T-helper 2 cell treated with Interferon-gamma antibody and Interleukin-4, amounts not matched to agents 5 μg/mL and 100 μg/mL, for 36 hours (primary cell): ENCODE results near the gene GAS7.
"Not testable (repeated sequence)": the region's sequence is repeated elsewhere in the genome, so short reads cannot be mapped to it uniquely, and the experiment has no call there.

Source experiments
- DNase-seq: peaks from one replicate; pipeline ENCODE4 v3.0.0; 2021; ENCODE audit warnings: low spot score
- H3K27ac Mint-ChIP-seq: one replicate; pipeline ENCODE4 v1.8.0; 2021; ENCODE audit warnings: mild to moderate bottlenecking, mixed read lengths
- H3K27me3 Mint-ChIP-seq: one replicate; pipeline ENCODE4 v1.8.0; 2021; ENCODE audit warnings: low read depth, mixed read lengths
- H3K36me3 Mint-ChIP-seq: one replicate; pipeline ENCODE4 v1.8.0; 2021; ENCODE audit warnings: low read depth, mixed read lengths
- H3K4me1 Mint-ChIP-seq: one replicate; pipeline ENCODE4 v1.8.0; 2021; ENCODE audit warnings: low read depth, mixed read lengths
- H3K4me3 Mint-ChIP-seq: one replicate; pipeline ENCODE4 v1.8.0; 2022; ENCODE audit warnings: mild to moderate bottlenecking, moderate library complexity, mixed read lengths
- H3K9me3 Mint-ChIP-seq: one replicate; pipeline ENCODE4 v1.8.0; 2021; ENCODE audit warnings: mixed read lengths

GAS7 gene

DNA sequence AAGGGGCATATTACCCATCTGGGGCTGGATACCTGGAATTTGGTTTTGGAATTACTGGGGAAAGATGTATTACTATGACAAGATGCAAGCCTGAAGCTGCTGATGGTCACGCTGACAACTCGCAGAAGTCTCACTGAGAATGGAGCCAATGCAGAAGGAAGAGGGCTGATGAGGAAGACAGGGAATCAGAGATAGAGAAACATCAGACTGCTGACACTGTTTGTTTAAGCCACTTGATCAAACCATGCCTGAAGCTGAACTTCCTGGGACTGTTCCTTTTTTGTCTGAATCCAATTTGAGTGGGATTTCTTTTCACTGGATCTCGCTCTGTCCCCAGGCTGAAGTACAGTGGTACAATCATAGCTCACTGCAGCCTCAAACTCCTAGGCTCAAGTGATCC lies 133.9 kb downstream of the GAS7 start:
- no peak overlapping the region for H3K27ac Mint-ChIP-seq
- DNase-seq: no peak
- H3K36me3 Mint-ChIP-seq: no peaks in the 10 kb centered on the region
- H3K27me3 Mint-ChIP-seq: no peaks in the 10 kb centered on the region
- no peaks in the 10 kb centered on the region for H3K4me1 Mint-ChIP-seq
- H3K4me3 Mint-ChIP-seq: no peak overlapping the region
- peaks cover 8% of the 10 kb centered on the region for H3K9me3 Mint-ChIP-seq

DNA sequence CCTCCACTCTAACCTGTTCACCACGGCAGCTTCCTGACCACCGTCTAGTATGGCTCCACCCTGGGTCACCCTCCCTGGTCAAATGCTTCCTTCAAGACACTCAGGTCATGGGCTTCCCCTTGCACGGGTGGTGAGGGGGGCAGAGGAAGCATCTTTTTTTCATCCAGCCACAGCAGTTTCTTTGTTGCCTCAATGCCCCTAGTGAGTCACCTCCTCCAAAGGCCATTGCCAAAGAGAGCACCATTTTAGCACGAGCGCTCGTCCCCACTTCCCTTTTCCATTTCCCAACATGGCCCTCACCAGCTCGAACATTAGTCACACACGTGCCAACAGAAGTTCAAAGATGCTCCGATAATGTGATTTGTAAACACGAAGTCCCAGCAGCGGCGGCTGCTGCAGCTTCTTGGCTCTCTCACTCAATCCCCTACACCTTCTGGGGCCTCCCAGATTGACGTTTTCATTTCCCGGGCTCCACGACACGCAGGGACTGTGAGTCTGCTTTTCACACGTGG lies 134.6 kb downstream of the GAS7 start:
- H3K27ac Mint-ChIP-seq: no peak overlapping the region
- H3K36me3 Mint-ChIP-seq: no peaks in the 10 kb centered on the region
- no peaks in the 10 kb centered on the region for H3K4me1 Mint-ChIP-seq
- no peaks in the 10 kb centered on the region for H3K27me3 Mint-ChIP-seq
- peaks cover 8% of the 10 kb centered on the region for H3K9me3 Mint-ChIP-seq
- DNase-seq: no peak
- no peak overlapping the region for H3K4me3 Mint-ChIP-seq

DNA sequence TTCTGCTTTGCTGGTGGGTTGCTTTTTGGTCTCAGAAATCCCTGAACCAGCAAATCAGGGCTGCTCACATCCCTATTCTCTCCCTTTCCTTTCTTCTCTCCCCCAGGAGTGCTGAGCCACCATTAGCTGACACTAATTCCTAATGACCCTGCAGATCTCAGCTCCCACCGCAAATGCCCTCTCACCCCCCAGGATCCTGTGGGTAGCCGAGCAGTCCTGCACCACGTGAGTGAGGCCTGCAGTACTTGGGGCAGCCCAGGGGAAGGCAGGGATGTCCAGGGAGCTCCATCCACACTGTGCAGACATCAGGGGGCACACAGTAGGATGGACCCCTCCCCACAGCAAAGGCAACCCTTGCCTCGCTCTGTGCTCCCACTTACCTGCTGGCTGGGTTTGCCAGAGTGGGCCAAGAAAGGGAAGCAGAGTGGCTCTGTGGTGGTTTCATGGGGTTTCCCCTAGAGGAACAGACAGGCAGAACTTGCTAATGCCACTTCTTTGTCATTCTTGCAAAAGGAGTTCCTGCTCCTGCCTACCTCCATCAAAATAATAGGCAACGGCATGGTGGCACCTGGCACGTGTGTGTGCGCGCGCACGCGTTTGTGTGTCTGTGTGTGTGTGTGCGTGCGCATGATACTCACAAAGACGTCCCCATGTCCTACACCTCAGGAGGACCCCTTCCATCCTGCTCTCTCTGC lies 135.6 kb downstream of the GAS7 start:
- Mint-ChIP-seq H3K4me1 (no peaks in the 10 kb centered on the region), H3K36me3 (no peaks in the 10 kb centered on the region), H3K27ac (no peak overlapping the region), H3K4me3 (no peak overlapping the region), H3K9me3 (peaks cover 8% of the 10 kb centered on the region), H3K27me3 (no peaks in the 10 kb centered on the region)
- DNase-seq: no peak

DNA sequence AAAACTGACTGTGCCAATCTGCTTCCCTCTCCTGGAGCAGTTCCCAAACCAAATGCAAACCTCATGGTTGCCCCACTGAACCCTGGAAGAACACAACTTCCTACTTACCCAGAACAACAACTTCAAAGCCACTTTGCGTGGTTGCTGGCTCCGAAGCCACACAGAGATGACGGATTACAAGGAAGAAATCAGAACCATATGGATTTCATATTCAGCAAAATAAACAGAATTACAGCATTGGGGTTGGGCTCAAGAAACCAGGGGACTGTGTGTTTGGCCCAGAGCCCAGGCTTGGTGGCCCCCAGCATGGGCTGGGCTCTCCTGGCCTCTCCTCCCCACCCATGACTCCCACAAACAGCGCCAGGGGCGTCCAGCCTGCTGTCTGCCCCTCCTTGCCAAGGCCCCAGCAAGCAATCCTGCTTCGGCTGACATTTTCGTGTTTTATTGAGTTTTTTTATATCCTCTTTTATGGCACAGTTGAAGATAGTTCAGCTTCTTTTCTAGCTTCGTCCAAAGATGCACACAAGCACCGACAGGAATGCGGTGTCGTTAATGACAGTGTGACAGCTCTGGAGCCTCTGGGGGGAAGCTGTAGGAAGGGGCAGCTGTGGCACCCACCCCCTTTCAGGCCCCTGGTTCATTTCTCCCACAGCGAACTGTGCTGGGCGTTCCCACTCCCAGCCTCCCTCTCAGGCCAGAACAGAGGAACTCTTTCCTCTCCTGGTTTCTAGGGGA lies 137.1 kb downstream of the GAS7 start:
- no peak for DNase-seq
- Mint-ChIP-seq H3K36me3 (no peaks in the 10 kb centered on the region), H3K4me1 (no peaks in the 10 kb centered on the region), H3K27me3 (no peaks in the 10 kb centered on the region), H3K4me3 (no peak overlapping the region), H3K27ac (no peak overlapping the region), H3K9me3 (peaks cover 8% of the 10 kb centered on the region)

DNA sequence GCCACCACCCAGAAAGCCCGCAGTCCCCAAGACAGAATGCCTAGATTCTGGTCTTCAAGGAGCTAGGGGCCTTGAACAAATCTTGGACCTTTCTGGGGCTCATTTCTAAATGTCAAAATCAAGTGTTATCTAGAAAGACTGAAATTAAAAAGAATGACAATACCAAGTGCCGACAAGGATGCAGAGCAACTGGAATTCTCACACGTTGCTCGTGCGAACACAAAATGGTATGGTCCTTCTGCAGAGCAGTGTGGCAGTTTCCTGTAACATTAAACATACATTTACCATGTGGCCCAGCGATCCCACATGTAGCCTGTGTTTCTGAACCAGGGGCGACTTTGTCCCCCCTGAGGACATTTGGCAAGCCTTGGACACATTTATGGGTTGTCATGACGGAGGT lies 137.9 kb downstream of the GAS7 start:
- no peak for DNase-seq
- no peaks in the 10 kb centered on the region for H3K36me3 Mint-ChIP-seq
- H3K27ac Mint-ChIP-seq: no peak overlapping the region
- no peaks in the 10 kb centered on the region for H3K27me3 Mint-ChIP-seq
- H3K4me3 Mint-ChIP-seq: no peak overlapping the region
- peaks cover 4% of the 10 kb centered on the region for H3K9me3 Mint-ChIP-seq
- no peaks in the 10 kb centered on the region for H3K4me1 Mint-ChIP-seq

DNA sequence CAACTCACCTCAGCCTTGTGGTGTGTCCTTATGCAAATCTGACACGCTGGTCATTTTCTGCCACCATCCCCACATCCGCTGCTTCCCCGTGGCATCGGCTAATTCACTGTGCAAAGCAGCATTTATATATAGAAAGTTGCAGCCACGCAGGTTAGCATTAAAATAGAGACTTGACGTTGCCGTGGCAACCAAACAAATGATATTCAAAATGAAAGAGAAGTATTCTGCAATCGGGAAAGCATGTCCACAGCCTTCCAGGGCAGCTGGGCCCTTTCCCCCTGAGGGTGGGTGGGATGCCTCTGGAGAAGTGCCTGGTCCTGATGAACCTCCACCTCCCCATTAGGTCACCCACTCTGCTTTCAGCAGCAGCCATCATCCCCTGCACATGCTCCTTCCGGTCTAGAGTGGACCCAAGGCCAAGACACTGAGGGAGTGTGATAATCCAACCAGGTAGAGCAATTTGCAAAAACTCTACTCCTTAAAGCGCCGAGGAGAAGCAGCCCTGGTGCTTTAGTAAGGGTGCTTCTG lies 138.7 kb downstream of the GAS7 start:
- H3K27ac Mint-ChIP-seq: no peak overlapping the region
- no peak overlapping the region for H3K4me3 Mint-ChIP-seq
- no peaks in the 10 kb centered on the region for H3K4me1 Mint-ChIP-seq
- no peaks in the 10 kb centered on the region for H3K9me3 Mint-ChIP-seq
- H3K36me3 Mint-ChIP-seq: no peaks in the 10 kb centered on the region
- no peak for DNase-seq
- no peaks in the 10 kb centered on the region for H3K27me3 Mint-ChIP-seq

DNA sequence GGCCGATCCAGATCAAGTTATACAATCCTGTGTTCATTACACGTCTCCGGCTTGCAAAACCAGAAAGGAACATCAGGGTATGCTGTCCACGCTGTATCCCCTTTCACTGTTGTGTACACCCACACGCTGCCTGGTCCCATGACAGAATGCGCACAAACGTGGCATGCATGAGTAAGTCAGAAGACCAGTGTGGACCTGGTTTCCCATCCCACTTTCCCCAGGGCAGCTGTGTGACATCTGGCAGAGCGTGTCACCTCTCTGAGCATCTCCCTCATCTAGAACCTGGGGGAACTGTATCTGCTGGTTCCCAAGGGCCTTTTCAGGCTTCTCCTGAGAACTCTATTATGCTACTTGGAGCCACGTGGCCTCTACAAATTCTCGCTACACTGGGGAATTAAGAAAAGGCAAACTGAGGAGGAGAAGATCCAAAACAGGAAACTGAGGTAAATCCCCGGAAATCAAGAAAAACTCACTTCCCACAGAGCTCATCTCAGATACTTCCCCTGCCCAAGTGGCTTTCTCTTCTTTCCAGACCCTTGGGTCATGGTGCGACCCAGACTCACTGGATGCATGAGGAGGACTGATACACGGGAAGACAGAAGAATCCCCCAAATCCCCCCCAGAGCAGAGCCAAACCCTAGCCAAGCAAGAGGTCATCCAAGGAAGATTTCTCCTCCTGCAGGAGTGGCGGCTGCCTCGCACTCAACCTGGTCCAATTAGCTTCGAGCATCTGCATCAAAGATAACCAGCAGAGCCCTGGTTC lies 139.3 kb downstream of the GAS7 start:
- no peak for DNase-seq
- Mint-ChIP-seq H3K9me3 (no peaks in the 10 kb centered on the region), H3K27ac (no peak overlapping the region), H3K4me1 (no peaks in the 10 kb centered on the region), H3K4me3 (no peak overlapping the region), H3K27me3 (no peaks in the 10 kb centered on the region), H3K36me3 (no peaks in the 10 kb centered on the region)

DNA sequence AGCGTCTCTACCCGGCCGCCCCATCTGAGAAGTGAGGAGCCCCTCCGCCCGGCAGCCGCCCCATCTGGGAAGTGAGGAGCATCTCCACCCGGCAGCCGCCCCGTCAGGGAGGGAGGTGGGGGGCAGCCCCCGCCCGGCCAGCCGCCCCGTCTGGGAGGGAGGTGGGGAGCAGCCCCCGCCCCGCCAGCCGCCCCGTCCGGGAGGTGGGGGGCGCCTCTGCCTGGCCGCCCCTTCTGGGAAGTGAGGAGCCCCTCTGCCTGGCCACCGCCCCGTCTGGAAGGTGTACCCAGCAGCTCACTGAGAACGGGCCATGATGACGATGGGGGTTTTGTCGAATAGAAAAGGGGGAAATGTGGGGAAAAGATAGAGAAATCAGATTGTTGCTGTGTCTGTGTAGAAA lies 140.9 kb downstream of the GAS7 start:
- not testable (repeated sequence) for H3K36me3 Mint-ChIP-seq, H3K4me1 Mint-ChIP-seq

DNA sequence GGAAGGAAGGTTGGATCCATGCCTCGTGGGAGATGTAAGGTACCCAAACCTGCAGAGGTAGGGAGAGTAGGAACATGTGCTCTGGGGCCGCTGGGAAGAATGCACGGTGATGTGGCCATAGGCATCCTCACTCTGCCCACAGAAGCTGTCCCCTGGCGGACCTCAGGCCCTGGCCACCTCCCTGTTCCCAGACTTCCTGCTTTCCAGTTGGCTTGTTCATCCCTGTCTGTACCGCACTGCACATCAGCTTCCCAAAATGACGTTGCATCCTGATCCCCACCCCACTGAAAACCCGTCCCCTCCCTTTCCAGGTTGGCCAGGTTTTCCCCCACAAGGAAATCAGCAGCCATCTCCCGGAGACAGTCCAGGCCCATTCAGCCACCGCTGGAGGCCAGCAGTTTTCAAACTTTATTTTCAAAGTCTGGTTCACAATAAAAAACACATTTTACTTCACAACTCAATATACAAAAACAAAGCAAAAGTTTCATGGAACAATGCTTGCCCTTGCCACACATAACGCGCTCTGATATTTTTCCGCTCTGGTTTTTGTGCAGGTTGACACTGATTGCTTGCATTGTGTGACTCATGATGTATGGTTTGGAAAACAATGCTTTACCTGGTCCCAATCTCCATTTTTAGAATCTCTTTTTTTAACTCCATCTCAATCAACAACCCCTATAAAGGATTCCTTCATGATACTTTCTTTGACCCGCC lies 143.0 kb downstream of the GAS7 start:
- no peaks in the 10 kb centered on the region for H3K36me3 Mint-ChIP-seq
- no peaks in the 10 kb centered on the region for H3K9me3 Mint-ChIP-seq
- H3K27me3 Mint-ChIP-seq: no peaks in the 10 kb centered on the region
- H3K4me1 Mint-ChIP-seq: no peaks in the 10 kb centered on the region
- no peak overlapping the region for H3K4me3 Mint-ChIP-seq
- DNase-seq: no peak
- H3K27ac Mint-ChIP-seq: no peak overlapping the region

More for the DNA sequence above, 140.9 kb downstream of the GAS7 start:
- H3K27me3 Mint-ChIP-seq, H3K27ac Mint-ChIP-seq, H3K9me3 Mint-ChIP-seq, DNase-seq, H3K4me3 Mint-ChIP-seq: not testable (repeated sequence)

DNA sequence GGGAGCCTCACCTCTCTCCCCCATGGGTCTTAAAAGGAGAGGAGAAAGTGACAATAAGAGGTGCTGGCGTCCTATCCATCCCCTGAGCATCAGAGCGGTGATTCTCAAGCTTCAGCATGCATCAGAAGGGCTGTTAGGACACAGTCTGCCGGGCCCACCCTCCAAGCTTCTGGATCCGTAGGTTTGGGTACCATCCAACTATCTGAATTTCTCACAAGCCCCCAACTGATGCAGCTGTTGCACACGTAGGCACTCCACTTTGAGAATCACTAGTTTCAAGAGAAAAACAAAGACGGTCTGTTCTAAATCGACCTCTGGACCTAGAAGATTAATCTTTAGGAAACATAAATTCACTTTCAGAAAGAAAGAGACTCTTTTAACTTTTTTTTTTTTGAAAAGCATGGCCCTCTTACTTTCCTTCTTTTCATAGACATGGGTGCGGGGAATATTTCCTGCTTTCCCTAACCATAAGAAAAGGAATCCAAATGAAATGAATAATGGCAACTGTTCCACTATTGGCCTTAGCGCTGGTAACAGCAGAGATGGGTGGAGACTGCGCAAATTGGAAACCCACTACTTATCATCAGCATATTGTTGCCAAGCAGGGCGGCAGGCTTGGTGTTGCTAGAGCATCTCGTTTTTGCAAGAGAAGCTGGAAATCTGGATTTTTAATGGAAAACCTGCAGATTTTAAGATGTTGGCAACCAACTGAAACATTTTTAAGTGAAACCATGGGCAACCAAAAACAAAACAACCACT lies 144.4 kb downstream of the GAS7 start:
- DNase-seq: no peak
- H3K27ac Mint-ChIP-seq: no peak overlapping the region
- no peaks in the 10 kb centered on the region for H3K9me3 Mint-ChIP-seq
- no peaks in the 10 kb centered on the region for H3K4me1 Mint-ChIP-seq
- H3K36me3 Mint-ChIP-seq: no peaks in the 10 kb centered on the region
- no peak overlapping the region for H3K4me3 Mint-ChIP-seq
- no peaks in the 10 kb centered on the region for H3K27me3 Mint-ChIP-seq

DNA sequence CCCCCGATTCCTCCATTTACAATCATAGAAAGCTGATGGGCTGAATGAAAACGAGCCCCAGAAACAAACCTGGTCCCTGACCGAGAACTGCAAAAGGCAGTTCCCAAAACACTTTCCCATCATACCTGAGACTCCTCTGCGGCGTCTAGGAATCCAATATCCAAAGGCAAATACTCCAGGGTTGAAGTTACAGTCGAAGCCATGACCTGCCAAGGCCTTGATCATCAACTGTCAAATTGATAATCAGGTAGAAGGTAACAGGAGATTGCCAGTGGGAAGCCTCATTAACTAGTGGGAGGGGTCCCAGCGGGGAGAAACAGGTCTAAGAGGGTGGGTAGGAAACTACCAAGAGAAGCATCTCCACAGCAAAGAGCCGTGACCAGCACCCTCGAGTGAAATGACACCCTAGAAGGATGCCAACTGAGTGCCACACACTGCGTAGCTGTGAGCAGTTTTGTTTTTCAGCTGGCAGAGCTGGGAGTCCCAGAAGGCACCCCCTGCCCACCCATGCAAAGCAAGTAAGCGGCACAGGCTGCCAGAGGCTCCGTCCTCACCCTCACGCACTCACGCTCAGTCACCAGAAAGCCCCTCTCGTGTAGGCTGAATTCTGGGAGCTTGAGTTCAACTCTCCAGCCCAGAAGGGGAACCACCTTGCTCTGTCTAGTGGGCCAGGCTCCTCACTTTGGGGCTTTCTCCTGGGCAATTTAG lies 146.1 kb downstream of the GAS7 start:
- H3K27me3 Mint-ChIP-seq: no peaks in the 10 kb centered on the region
- DNase-seq: no peak
- H3K27ac Mint-ChIP-seq: no peak overlapping the region
- H3K4me3 Mint-ChIP-seq: no peak overlapping the region
- no peaks in the 10 kb centered on the region for H3K36me3 Mint-ChIP-seq
- no peaks in the 10 kb centered on the region for H3K9me3 Mint-ChIP-seq
- H3K4me1 Mint-ChIP-seq: no peaks in the 10 kb centered on the region

DNA sequence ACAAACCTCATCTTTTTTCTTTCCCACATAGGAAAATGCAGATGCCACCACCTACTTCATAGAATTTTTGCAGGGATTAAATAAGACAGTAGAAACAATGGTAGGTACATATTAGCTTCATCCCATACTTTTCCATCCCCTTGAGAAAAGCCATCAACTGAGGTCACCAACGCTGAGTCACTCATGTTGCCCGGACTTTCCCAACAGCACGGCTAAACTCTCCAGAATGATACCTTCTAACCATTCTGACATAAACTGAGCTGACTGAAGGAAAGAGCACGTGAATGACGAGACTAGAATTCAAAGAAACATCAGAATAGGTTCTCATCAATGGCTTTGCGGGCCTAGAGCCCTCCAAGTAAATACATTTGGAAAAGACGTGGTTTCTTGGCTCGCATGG lies 147.3 kb downstream of the GAS7 start:
- Mint-ChIP-seq H3K4me1 (no peaks in the 10 kb centered on the region), H3K36me3 (no peaks in the 10 kb centered on the region), H3K27ac (no peak overlapping the region), H3K9me3 (no peaks in the 10 kb centered on the region), H3K27me3 (no peaks in the 10 kb centered on the region), H3K4me3 (no peak overlapping the region)
- DNase-seq: no peak
